SK-MEL-5 (cell line): ENCODE results near the gene ASCC3. TPM values are rescaled to one million over a fixed set of nuclear protein-coding genes. Genes with fewer than 3 reads are reported as not detected.
"Not testable (repeated sequence)": the region's sequence is repeated elsewhere in the genome, so short reads cannot be mapped to it uniquely, and the experiment has no call there.

Experiments used
- DNase-seq: peaks from one replicate; pipeline ENCODE4 v3.0.0-alpha.2; 2016; ENCODE audit warnings: low read depth, low spot score
- in situ Hi-C: cut with HindIII; loops from 2 replicates; pipeline ENCODE4 v1.10.0; 2016; ENCODE audit warnings: low sequenced_read_pairs, high pct_unique_total_duplicates, low pct_unique_long_range_greater_than_20kb
- total RNA-seq: library from RNA; depleted of rRNA; stranded (reverse); fragments of >200 nt; shearing (Covaris generic); gene quantifications from 2 replicates; pipeline ENCODE4 v1.2.3, GENCODE V29; 2014

Gene ASCC3
- total RNA-seq, 1 experiment from 2014 or later: 38.9 TPM

DNA sequence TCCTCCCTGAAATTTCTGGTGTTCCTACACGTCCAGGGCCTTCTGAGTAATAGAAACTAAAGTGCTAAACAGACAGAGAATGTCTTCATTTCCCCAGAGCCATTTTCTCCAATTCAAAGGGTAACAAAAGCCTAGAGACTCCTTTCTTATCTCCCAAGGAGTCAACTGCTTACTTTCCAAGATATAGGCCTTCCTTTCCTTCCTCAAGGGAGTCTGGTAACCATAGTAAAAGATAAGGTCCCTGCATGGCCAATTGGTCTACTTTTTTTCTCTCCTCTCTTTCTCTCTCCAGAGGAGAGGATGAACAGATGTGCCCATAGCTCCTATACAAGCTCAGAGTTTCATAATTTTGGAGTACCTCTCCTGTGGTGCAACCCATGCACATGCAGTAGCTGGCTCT, 185.7 kb downstream of the ASCC3 start:
- no peak for DNase-seq
- in situ Hi-C loops: no loop called here

DNA sequence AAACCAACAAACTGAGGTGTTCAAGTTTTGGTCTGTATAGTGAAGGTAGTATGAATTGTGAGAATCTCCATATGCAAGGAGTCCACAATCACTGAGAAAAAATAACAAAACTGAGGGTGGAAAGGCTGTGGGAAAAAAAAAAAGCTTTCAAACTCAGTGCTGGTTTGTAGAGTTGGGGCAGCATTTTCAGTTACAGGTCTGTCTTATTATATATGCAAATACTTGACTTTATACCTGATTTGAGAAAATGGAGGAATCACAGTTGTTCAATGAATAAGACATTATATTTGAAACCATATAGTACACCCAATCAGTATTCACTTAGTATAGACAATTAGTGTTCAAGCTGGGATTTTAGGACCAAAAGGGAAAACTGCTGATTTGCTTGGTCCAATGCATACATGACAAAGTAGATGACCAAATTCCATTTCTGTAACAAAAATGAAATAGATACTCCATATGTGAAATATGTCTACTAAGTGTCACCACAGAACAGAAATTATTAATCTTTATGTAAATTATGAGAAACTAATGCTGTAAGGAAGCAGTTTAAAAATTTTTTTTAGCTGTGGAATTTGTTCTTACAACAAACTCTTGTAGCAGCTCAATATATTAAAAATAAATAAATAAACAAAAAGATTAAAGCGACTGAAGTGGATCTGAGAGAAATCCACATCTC, 187.7 kb downstream of the ASCC3 start:
- in situ Hi-C loops: no loop called here
- no peak for DNase-seq

DNA sequence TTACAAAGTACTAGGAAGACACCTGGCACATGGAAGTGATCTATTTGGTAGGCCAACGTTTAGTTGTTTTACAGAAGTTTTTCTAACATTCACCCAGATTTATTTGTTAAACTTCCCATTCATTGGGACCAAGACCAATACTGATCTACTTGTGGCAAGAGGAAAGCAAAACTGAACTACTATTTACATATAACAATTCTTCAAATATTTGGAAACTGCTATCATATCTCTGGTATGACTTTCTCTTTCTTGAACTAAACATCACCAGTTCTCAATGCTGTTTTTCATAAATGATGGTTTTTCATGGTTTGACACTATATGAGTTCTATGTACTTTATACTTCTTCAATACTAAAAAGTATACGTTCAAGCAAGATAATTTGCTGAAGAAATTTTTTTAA, 189.2 kb downstream of the ASCC3 start:
- in situ Hi-C loops: no loop called here

DNA sequence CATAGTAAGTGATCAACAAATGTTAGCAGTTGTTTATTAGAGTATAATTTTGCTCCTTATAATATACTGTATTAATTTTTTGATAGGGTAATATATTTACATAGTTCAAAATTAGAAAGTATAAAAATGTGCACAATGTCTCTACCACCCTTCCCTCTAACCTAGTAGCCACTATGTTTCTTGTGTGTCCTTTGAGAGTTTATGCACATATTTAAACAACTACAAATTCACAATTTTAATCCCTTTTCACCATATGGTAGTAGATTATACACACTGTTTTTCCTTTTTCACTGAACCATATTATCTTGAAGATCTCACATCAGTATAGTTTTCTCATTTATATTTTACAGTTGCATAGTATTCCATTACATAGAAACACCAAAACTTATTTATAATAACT, 194.9 kb downstream of the ASCC3 start:
- in situ Hi-C loops: no loop called here
- no peak for DNase-seq

More for the DNA sequence above, 189.2 kb downstream of the ASCC3 start:
- DNase-seq: no peak

DNA sequence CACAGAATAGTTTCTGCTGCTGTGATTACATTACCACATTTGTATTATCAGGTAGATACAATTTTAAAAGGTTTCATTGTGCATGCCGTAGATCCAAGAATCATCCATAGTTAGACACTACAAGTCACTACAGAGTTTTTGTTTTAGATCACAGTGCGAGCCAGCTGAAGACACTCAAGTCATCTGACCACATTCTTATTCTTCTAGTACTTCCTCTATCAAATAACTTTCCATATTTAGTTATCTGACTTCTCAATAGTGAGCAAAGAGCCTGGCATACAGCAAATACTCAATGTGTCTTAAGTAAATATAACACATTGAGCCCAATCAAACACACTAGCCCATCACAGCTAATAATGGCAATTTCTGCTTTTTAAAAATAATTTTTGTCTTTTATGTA, 195.4 kb downstream of the ASCC3 start:
- in situ Hi-C loops: no loop called here
- DNase-seq: no peak

DNA sequence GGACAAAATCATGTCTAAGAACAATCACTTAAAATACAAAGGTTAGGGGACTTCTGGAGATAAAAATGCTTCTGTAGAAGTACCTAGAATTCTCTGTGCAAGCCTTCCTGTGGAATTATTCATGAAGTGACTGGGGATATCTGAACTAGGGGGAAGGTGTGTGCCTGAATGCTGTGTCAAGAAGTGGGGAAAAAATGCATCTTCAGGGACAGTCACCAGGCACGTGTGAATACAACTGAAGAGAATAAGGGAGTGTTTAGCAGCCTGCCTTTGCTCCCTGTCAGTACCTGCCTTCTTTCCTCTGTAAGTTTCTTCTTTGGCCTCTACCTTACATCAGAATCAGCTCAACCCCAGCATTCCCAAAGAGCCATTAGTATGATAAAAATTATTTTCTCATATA, 201.0 kb downstream of the ASCC3 start:
- DNase-seq: no peak
- in situ Hi-C loops: no loop called here

DNA sequence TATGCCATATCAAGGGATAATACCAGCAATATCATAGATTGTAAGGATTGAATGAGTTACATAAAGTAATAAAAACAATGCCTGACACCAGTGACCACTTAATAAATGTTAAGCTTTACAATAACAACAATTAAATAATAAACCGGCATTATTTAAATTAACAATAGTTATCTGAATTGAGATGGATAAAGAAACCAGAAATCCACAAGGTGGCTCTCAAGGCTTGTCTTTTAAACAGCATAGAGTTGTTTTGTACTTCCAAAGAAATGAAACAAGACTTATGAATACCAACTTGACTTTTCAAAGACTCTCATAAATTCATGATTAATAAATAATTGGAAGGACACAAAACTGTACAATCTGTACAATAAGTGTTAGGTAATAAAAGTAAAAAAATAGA, 203.1 kb downstream of the ASCC3 start:
- in situ Hi-C loops: no loop called here
- DNase-seq: peak; percentile 37

DNA sequence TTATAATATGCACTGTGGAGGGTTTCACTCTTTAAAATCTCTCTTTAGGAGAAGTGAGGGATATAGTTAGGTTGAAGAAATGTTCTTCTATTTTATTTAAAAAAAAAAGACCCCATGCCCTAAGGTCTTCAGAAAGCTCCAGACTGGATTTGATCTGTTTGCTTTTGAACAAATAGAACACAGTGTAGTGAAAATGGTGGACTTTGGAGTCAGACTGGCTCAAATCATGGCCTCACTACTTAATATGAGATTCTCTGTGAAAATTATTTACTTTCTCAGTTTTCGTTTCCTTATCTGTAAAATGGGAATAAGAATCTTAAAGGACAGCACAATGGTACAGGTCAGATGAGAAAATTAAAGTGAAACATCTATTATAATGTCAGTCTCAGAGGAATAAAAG, 203.9 kb downstream of the ASCC3 start:
- in situ Hi-C loops: no loop called here
- DNase-seq: no peak

DNA sequence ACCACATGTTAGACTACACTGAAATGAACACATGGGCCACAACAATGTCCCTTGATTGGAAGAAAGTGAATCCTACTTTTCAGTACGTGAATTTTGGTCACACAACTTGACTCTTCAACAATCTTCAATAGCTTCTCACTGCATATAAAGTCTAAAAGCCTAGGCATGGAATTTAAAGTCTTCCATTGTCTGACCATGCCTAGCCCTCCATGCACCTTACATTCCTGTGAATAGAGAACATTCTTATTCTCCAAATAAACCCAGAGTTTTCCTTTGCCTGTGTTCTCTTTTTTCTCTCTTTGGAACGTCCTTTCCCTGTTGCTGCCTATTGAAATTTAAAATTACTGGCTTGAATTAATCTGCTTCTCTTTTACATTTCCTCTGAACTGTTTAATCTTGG, 207.5 kb downstream of the ASCC3 start:
- in situ Hi-C loops: no loop called here
- no peak for DNase-seq

DNA sequence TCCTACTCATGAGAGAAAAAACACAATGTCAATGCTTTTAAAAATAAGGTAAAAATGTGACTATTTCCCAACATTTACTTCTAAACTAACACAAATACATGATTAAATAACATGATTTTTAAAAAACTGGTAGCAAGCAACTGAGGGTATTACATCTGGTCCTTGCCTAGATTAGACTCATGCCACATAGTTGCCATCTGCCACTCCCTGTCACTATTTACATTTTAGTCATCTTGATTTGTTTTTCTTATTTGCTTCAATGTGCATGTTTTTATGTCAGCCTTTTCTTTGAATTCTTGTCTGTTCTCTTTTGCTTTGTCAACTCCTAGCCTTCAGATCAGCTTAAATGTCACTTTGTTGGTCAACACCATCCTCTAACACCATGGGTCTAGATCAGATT, 209.4 kb downstream of the ASCC3 start:
- no peak for DNase-seq
- in situ Hi-C loops: no loop called here

DNA sequence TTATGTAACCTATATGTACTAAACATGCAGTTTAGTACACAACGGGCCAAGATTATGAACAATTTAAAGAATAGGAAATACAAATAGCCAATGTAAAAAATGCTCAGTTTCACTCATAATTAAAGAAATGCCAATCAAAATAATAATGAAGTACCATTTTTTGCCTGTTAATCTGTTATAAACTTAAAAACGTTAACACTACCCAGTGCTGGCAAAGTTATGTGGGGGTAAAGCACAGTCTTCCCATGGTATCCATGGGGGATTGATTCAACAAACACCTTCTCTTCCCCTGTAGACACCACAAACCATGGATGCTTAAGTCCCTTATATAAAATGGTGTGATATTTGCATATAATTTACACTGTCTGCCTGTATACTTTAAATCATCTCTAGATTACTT, 211.1 kb downstream of the ASCC3 start:
- no peak for DNase-seq
- in situ Hi-C loops: no loop called here

DNA sequence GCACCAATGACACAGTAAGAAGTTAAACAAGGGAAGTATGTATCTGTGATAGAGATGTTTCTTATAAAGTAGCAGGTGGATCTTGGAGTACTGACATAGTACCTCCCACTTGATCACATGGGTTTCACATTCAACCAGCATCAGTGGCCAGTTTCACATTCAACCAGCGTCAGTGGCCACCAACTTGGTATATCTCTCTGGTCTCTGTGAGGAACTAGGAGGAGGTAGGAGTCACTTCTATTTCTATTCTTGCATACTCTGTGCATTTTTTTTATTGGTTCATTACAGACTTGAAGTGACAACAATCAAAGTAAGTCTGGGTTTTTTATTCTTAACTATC, 216.1 kb downstream of the ASCC3 start:
- in situ Hi-C loops: no loop called here
- no peak for DNase-seq

DNA sequence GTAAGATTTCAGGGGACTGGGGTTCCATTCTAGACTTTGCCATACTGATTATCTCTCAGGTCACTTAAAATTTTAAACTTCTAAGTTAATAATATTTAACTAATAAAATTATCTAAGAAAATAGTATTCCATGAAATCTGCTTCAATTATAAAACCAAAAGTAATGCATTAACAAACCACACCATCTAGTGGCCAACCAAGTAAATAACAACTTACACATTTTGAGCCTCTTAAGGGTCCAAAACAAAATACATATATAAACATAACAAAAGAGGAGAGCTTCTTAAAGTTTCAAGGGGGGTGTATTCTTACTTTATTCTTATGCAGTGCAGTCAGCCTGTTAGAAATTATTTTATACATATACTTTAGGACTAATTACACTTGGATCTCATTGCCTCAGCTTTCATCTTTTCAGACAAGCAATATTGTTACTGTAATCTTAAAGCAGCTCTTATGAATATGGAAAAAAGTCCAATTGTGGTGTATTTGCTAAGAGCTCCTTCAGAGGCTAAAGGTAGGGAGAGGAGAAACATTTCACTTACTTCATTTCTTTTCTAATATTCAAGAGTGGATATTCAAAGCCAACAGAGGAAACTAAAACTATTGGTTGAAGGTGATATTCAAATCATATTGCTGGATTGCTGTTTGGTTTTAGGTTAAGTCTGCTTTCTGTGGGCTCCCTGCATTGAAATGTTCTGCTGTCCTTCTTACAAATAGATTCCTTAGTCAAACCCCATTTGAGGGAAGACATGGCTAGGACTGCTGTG, 216.7 kb downstream of the ASCC3 start:
- in situ Hi-C loops: no loop called here
- peak; percentile 42 for DNase-seq

DNA sequence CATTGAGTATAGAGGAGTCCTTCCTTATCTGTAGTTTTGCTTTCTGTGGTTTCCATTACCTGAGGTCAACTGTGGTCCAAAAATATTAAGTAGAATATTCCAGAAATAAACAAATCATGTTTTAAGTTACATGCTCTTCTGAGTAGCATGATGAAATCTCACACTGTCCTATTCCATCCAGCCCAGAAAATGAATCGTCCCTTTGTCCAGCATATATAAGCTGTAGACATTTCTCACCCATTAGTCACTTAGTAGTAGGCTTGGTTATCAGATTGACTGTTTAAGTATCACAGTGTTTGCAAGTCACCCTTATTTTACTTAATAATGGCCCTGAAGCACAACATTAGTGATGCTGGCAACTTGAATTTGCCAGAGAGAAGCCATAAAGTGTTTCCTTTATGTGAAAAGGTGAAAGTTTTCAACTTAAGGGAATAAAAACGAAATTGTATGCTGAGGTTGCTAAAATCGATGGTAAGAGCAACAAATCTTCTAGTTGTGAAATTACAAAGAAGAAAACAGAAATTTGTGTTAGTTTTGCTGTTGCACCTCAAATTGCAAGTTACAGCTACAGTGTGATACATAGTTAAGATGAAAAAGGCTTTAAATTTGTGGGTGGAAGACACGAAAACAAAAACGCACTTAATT, 217.8 kb downstream of the ASCC3 start:
- in situ Hi-C loops: no loop called here
- DNase-seq: peak; percentile 65

DNA sequence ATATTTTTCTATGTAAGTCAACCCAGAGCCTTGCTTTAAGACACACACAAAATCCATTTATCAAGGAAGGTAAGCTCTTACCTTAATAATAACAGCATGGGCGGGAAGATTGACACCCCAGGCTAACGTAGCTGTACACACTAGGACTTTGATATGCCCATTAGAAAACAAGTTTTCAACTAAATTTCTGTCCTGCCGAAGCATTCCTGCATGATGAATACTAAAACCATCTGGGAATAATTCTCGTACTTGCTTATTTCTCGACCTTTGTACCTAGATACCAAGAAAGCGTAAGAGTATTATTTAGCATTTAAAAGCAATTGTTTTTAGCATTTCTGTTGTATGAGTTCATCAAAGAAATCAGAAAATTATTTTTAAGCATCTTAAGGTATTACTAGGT, 218.9 kb downstream of the ASCC3 start:
- in situ Hi-C loops: no loop called here

DNA sequence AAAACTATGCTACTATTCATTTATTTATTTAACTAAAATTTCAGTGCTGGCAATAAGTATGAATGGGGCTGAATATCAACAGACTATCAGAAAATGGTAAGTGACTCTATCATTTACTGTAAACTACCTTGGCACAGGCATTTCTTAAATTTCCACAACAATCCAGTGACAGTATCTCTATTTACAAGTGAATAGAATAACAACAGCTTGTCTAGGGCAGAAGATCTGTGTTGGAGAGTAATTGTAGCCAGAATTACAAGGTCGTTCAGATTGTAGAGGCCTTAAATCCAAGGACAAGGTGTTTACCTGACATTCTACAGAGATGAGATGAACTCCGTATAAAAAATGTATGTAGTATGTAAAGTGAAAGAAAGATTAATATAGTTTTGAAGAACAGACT, 222.6 kb downstream of the ASCC3 start:
- in situ Hi-C loops: no loop called here
- DNase-seq: no peak

More for the DNA sequence above, 218.9 kb downstream of the ASCC3 start:
- no peak for DNase-seq

DNA sequence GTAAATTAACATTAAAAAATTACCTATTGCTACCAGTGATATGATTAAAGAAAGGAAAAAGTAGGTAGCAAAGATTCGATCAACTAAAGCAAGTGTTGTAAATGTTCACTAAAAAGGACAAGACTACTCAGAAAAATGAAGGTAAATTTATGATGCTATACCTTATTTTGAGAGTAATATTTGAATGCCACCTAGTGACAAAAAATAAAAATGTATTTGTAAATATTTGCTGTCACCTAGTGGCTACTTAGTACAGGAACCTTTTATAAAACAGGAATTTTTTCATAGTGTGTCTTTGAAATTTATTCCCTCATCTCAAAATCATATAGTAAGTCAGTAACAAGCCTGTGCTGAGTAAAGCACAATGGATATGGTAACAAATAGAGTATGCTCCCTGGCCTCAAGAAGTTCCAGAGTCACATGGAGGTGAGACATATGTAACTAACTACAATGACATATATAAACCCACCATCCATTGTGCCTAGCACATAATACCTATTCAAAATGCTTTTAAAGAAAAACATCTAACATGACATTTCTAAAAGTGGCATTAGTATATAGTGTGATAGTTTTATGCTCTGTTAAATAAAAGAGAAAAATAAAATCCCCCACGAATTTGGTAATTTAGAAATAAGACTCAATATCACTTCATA, 223.3 kb downstream of the ASCC3 start:
- in situ Hi-C loops: no loop called here
- DNase-seq: peak; percentile 54

DNA sequence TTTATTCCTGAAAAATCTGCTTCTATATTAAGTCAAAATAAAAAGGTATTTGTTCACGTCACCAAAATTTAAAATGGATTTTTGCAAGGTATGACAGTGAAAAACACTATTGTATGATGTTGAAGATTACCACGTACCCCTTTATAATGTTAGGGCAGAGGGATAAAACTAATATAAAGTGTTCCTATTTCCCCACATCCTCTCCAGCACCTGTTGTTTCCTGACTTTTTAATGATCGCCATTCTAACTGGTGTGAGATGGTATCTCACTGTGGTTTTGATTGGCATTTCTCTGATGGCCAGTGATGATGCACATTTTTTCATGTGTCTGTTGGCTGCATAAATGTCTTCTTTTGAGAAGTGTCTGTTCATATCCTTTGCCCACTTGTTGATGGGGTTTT, 240.0 kb downstream of the ASCC3 start:
- DNase-seq, in situ Hi-C loops: not testable (repeated sequence)
